ENCODE measurements around the gene ITFG1. TPM values are rescaled to one million over a fixed set of nuclear protein-coding genes. Genes with fewer than 3 reads are reported as not detected.
"Not testable (repeated sequence)": the region's sequence is repeated elsewhere in the genome, so short reads cannot be mapped to it uniquely, and the experiment has no call there.

ITFG1 gene
- total and polyA plus RNA-seq, 2 donors from 2014 or later: 63.7 to 69.7 TPM

DNA sequence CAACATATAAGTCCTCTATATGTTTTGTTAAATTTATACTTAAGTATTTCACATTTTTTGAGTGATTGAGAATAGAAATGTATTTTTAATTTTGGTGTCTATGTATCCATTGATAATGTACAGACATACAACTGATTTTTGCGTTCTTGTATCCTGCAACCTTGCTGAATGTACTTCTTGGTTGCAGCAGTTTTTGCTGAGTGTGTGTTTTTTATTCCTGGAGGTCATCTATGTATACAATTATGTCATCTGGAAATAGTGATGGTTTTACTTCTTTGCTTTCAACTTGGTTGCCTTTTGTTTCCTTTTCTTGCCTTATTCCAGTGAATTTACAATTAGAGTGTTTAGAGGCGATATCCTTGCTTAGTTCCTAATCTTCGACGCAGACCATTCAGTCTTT is 249.6 kb downstream of the ITFG1 start:
- H3K4me1 ChIP-seq (ENCODE audit: control insufficient read depth in 2 of 3, insufficient read depth in 2 of 3, low read depth in 1 of 3, low read length in 3 of 3): no peaks in the 10 kb centered on the region
- no peaks in the 10 kb centered on the region for H3K36me3 ChIP-seq (ENCODE audit: control insufficient read depth in 2 of 3, insufficient read depth in 3 of 3, low read length in 3 of 3)
- DNase-seq: no peak
- no peak overlapping the region for H3K9ac ChIP-seq (ENCODE audit: low read length in 3 of 3)
- TF ChIP-seq, protein P1, sequence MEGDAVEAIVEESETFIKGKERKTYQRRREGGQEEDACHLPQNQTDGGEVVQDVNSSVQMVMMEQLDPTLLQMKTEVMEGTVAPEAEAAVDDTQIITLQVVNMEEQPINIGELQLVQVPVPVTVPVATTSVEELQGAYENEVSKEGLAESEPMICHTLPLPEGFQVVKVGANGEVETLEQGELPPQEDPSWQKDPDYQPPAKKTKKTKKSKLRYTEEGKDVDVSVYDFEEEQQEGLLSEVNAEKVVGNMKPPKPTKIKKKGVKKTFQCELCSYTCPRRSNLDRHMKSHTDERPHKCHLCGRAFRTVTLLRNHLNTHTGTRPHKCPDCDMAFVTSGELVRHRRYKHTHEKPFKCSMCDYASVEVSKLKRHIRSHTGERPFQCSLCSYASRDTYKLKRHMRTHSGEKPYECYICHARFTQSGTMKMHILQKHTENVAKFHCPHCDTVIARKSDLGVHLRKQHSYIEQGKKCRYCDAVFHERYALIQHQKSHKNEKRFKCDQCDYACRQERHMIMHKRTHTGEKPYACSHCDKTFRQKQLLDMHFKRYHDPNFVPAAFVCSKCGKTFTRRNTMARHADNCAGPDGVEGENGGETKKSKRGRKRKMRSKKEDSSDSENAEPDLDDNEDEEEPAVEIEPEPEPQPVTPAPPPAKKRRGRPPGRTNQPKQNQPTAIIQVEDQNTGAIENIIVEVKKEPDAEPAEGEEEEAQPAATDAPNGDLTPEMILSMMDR (IDR thresholded peaks at IDR 0.05; ENCODE audit: borderline replicate concordance, extremely low read depth, insufficient read depth): no peak
- intact Hi-C loops (cut with DNase I): no loop called here
- H3K27ac ChIP-seq (ENCODE audit: low read depth in 2 of 2, low read length in 2 of 2): no peak overlapping the region
- no peaks in the 10 kb centered on the region for H3K27me3 ChIP-seq (ENCODE audit: control insufficient read depth, insufficient read depth, low read length)
- no peaks in the 10 kb centered on the region for H3K9me3 ChIP-seq (ENCODE audit: control insufficient read depth in 2 of 3, insufficient read depth in 1 of 3, low read length in 3 of 3)
- FAIRE-seq: no peak
- H3K4me3 ChIP-seq (ENCODE audit: low read length in 3 of 3): no peak overlapping the region

DNA sequence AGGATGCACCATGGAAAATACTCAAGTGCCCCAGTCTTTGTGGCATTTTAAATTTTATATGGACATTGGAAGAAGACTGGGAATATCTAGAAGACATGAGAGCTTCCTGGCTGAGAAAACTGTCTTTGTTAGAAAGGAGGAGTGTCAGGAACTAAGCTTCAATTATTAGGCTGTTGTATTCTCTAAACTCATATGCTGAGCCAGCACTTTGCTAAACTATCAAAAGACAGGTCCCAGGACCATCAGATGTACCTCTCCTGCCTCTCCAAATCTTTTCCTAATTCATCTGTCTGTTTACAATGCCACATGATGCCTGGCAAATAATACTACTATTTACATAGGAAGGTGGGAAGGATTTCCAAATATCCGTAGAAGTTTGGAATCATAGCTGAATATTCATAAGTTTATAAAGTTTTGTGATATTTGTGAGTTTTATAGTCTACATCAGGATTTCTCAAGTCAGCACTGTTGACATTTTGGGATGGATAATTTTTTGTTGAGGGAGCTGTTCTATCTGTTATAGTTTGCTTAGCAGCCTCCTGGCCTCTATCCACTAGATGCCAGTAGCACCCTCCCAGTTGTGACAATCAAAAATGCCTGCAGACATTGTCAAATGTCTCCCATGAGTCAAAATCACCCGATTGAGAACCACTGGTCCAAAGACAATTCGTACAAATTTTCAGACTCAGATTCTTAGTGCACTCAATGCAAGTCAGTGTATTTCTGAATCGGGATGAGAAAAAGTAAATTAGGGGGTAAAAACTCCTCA is 255.9 kb downstream of the ITFG1 start:
- Histone ChIP-seq H3K9me3 (ENCODE audit: control insufficient read depth in 2 of 3, insufficient read depth in 1 of 3, low read length in 3 of 3) (no peaks in the 10 kb centered on the region), H3K27ac (ENCODE audit: low read depth in 2 of 2, low read length in 2 of 2) (no peak overlapping the region), H3K9ac (ENCODE audit: low read length in 3 of 3) (no peak overlapping the region), H3K27me3 (ENCODE audit: control insufficient read depth, insufficient read depth, low read length) (no peaks in the 10 kb centered on the region), H3K4me3 (ENCODE audit: low read length in 3 of 3) (no peak overlapping the region), H3K4me1 (ENCODE audit: control insufficient read depth in 2 of 3, insufficient read depth in 2 of 3, low read depth in 1 of 3, low read length in 3 of 3) (no peaks in the 10 kb centered on the region), H3K36me3 (ENCODE audit: control insufficient read depth in 2 of 3, insufficient read depth in 3 of 3, low read length in 3 of 3) (no peaks in the 10 kb centered on the region)
- FAIRE-seq (no peak), DNase-seq (no peak)
- TF ChIP-seq, protein P1 (IDR thresholded peaks at IDR 0.05; ENCODE audit: borderline replicate concordance, extremely low read depth, insufficient read depth): no peak
- intact Hi-C loops (cut with DNase I): no loop called here

DNA sequence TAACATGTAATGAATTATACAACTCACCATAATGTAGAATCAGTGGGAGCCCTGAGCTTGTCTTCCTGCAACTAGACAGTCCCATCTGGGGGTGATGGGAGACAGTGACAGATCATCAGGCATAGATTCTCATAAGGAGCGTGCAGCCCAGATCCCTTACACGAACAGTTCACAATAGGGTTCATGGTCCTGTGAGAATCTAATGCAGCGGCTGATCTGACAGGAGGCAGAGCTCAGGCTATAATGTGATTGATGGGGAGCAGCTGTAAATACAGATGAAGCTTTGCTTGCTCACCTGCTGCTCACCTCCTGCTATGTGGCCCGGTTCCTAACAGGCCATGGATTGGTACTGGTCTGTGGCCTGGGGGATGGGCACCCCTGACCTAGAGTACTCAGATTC is 257.4 kb downstream of the ITFG1 start:
- FAIRE-seq; DNase-seq; H3K4me1 ChIP-seq (ENCODE audit: control insufficient read depth in 2 of 3, insufficient read depth in 2 of 3, low read depth in 1 of 3, low read length in 3 of 3); H3K27ac ChIP-seq (ENCODE audit: low read depth in 2 of 2, low read length in 2 of 2); intact Hi-C loops (cut with DNase I); H3K4me3 ChIP-seq (ENCODE audit: low read length in 3 of 3); H3K27me3 ChIP-seq (ENCODE audit: control insufficient read depth, insufficient read depth, low read length); H3K36me3 ChIP-seq (ENCODE audit: control insufficient read depth in 2 of 3, insufficient read depth in 3 of 3, low read length in 3 of 3); H3K9ac ChIP-seq (ENCODE audit: low read length in 3 of 3); H3K9me3 ChIP-seq (ENCODE audit: control insufficient read depth in 2 of 3, insufficient read depth in 1 of 3, low read length in 3 of 3): not testable (repeated sequence)

DNA sequence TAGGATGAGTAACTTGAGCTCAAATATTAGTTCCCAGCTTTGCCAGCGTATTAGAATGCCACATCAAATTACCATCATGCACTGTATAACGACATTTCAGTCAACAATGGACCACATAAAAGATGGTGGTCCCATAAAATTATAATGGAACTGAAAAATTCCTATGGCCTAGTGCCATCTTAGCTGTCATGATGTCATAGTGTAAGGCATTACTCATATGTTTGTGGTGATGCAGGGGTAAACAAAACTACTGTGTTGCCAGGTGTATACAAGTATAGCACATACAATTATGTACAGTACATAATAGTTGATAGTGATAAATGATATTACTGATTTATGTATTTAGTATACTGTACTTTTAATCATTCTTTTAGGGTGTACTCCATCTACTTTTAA is 262.7 kb downstream of the ITFG1 start:
- TF ChIP-seq, protein P1 (IDR thresholded peaks at IDR 0.05; ENCODE audit: borderline replicate concordance, extremely low read depth, insufficient read depth): no peak
- no peak for DNase-seq
- H3K9me3 ChIP-seq (ENCODE audit: control insufficient read depth in 2 of 3, insufficient read depth in 1 of 3, low read length in 3 of 3): no peaks in the 10 kb centered on the region
- intact Hi-C loops (cut with DNase I): no loop called here
- H3K4me3 ChIP-seq (ENCODE audit: low read length in 3 of 3): no peak overlapping the region
- no peak overlapping the region for H3K27ac ChIP-seq (ENCODE audit: low read depth in 2 of 2, low read length in 2 of 2)
- H3K4me1 ChIP-seq (ENCODE audit: control insufficient read depth in 2 of 3, insufficient read depth in 2 of 3, low read depth in 1 of 3, low read length in 3 of 3): no peaks in the 10 kb centered on the region
- no peak for FAIRE-seq
- no peaks in the 10 kb centered on the region for H3K27me3 ChIP-seq (ENCODE audit: control insufficient read depth, insufficient read depth, low read length)
- H3K9ac ChIP-seq (ENCODE audit: low read length in 3 of 3): no peak overlapping the region
- no peaks in the 10 kb centered on the region for H3K36me3 ChIP-seq (ENCODE audit: control insufficient read depth in 2 of 3, insufficient read depth in 3 of 3, low read length in 3 of 3)

Measured in kidney (tissue), 14 donors.